Right atrium auricular region (tissue), 2 donors: Measurements from ENCODE around the gene MCF2L2. TPM values are rescaled to one million over a fixed set of nuclear protein-coding genes. Genes with fewer than 3 reads are reported as not detected.

ENCODE experiments used
- DNase-seq: peaks from one replicate; pipeline ENCODE4 v3.0.0-alpha.2; 2019; ENCODE audit warnings: low spot score
- H3K27ac ChIP-seq, 2 donors: fragments of 200-600 bp; sonication (generic); 1 replicate in 1 of 2; 2 replicates in 1 of 2; pipeline ENCODE4 v1.5.1; 2016 to 2019
- H3K27me3 ChIP-seq, 2 donors: fragments of 200-600 bp; sonication (generic); one replicate each; pipeline versions ENCODE4 v1.5.1 to v1.6.0; 2017 to 2019
- H3K36me3 ChIP-seq: fragments of 200-600 bp; sonication (generic); one replicate; pipeline ENCODE4 v1.5.1; 2016
- H3K4me1 ChIP-seq, 2 donors: fragments of 200-600 bp; sonication (generic); one replicate each; pipeline versions ENCODE4 v1.5.1 to v1.6.0; 2017 to 2019
- H3K4me3 ChIP-seq, 2 donors: fragments of 200-600 bp; sonication (generic); 1 replicate in 1 of 2; 2 replicates in 1 of 2; pipeline ENCODE4 v1.5.1; 2017 to 2019; ENCODE audit warnings: mild to moderate bottlenecking in 1 of 2, moderate library complexity in 1 of 2
- H3K9me3 ChIP-seq, 2 donors: fragments of 200-600 bp; sonication (generic); one replicate each; pipeline ENCODE4 v1.5.1; 2019
- total RNA-seq, 2 donors: library from RNA; depleted of rRNA; stranded (reverse); fragments of >200 nt; gene quantifications; one replicate each; pipeline ENCODE4 v1.1.0, GENCODE V29; 2016
- TF ChIP-seq, protein P1 (sequence below), 2 donors: fragments of 200-600 bp; sonication (generic); IDR thresholded peaks; one replicate each; pipeline ENCODE4 v1.5.1; 2019; ENCODE audit warnings: antibody characterized with exemption in 2 of 2

The MCF2L2 gene
- total RNA-seq, 2 donors from 2014 or later: 0.08 TPM; not detected in 1

DNA sequence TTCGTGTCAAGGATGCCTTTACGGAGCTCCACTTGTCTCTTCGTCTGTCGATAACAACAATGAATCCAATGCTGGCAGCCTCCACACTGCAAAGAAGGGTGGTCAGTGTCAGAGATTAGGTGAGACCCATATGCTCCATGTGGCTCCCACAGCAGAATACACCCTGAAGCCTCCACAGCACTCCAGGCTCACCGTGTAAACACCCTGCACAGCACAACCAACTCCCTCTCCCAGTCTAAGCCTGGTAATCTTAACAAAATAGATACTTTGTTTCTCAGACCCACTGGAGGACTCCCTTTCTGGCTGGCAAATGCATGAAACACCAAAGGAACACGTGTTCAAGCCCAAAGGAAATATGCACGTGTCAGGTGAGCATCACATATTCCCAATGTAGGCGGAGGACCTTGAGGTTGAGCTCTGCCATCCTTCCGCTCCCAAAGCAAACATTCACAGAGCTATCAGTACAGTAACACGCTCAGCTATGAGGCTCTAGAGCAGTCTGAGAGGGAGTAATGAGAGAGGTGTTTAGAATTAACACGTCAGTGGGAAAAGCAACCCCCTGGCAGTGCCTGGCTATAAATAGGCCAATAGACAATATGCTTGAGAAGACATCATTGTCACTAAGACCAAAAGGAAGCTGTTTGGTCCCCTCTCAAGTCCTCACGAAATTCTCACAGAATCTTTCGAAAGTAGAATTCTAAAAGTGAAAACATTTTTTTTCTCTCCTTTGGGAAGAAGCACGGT lies 86.7 kb downstream of the MCF2L2 start:
- TF ChIP-seq, protein P1, sequence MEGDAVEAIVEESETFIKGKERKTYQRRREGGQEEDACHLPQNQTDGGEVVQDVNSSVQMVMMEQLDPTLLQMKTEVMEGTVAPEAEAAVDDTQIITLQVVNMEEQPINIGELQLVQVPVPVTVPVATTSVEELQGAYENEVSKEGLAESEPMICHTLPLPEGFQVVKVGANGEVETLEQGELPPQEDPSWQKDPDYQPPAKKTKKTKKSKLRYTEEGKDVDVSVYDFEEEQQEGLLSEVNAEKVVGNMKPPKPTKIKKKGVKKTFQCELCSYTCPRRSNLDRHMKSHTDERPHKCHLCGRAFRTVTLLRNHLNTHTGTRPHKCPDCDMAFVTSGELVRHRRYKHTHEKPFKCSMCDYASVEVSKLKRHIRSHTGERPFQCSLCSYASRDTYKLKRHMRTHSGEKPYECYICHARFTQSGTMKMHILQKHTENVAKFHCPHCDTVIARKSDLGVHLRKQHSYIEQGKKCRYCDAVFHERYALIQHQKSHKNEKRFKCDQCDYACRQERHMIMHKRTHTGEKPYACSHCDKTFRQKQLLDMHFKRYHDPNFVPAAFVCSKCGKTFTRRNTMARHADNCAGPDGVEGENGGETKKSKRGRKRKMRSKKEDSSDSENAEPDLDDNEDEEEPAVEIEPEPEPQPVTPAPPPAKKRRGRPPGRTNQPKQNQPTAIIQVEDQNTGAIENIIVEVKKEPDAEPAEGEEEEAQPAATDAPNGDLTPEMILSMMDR (IDR thresholded peaks at IDR 0.05): no peak
- Histone ChIP-seq H3K9me3 (peaks cover 0 to 2% of the 10 kb centered on the region in 2 donors), H3K4me1 (no peaks in the 10 kb centered on the region), H3K36me3 (no peaks in the 10 kb centered on the region), H3K4me3 (no peak overlapping the region), H3K27ac (no peak overlapping the region), H3K27me3 (no peaks in the 10 kb centered on the region)
- no peak for DNase-seq

GRCh38 chr3:183340222-183340621 lies 88.2 kb downstream of the MCF2L2 start:
- H3K4me1 ChIP-seq: no peaks in the 10 kb centered on the region
- TF ChIP-seq, protein P1 (IDR thresholded peaks at IDR 0.05): no peak
- no peaks in the 10 kb centered on the region for H3K9me3 ChIP-seq
- H3K4me3 ChIP-seq: no peak overlapping the region
- H3K36me3 ChIP-seq: no peaks in the 10 kb centered on the region
- H3K27ac ChIP-seq: no peak overlapping the region
- DNase-seq: no peak
- H3K27me3 ChIP-seq: no peaks in the 10 kb centered on the region

DNA sequence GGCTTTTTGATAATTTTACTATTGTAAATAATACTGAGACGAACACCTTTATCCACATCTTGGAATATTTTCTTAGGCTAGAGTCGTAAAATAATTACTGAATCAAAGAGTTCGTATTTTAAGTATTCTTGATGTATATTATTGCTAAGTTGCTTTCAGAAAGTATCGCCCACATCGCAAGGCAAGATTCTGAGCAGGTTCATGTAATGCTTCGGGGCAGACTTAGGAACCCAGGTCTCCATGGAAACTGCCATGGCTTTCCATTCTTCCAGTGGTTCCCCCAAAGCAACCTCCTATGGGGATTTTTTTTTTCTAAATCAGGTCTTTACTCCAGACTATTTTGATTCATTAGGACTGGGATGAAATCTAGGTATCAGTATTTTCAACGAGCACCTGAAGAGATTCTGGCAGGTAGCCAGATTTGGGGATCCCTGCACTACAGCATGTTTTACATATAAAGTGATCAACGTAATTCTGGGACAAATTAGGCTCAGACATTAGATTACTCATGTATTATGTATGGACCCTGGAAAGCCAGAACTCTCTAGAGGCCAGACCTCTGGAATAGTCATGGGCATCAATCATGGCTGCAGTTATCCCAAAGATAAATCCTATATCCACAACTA lies 88.8 kb downstream of the MCF2L2 start:
- no peak overlapping the region for H3K4me3 ChIP-seq
- no peaks in the 10 kb centered on the region for H3K36me3 ChIP-seq
- TF ChIP-seq, protein P1 (IDR thresholded peaks at IDR 0.05): no peak
- no peaks in the 10 kb centered on the region for H3K27me3 ChIP-seq
- H3K9me3 ChIP-seq: no peaks in the 10 kb centered on the region
- DNase-seq: no peak
- H3K4me1 ChIP-seq: no peaks in the 10 kb centered on the region
- H3K27ac ChIP-seq: no peak overlapping the region

GRCh38 chr3:183338520-183338919 lies 89.9 kb downstream of the MCF2L2 start:
- TF ChIP-seq, protein P1 (IDR thresholded peaks at IDR 0.05): no peak
- Histone ChIP-seq H3K36me3 (no peaks in the 10 kb centered on the region), H3K4me1 (no peaks in the 10 kb centered on the region), H3K9me3 (no peaks in the 10 kb centered on the region), H3K4me3 (no peak overlapping the region), H3K27ac (no peak overlapping the region), H3K27me3 (no peaks in the 10 kb centered on the region)
- no peak for DNase-seq

- Histone ChIP-seq H3K36me3 (no peaks in the 10 kb centered on the region), H3K4me3 (no peak overlapping the region), H3K9me3 (no peaks in the 10 kb centered on the region), H3K27ac (no peak overlapping the region), H3K27me3 (no peaks in the 10 kb centered on the region), H3K4me1 (no peaks in the 10 kb centered on the region)
- TF ChIP-seq, protein P1 (IDR thresholded peaks at IDR 0.05): no peak
- no peak for DNase-seq
Observed at GRCh38 chr3:183332487-183332886, 95.9 kb downstream of the MCF2L2 start.
